HCT116 (cell line): ENCODE measurements around the gene TYW5.

Experiments
- CTCF ChIP-seq, 3 experiments: fragments of 200-600 bp in 1 of 3; sonication (generic) in 1 of 3; IDR thresholded peaks in 2 of 3; conservative IDR thresholded peaks in 1 of 3; 2 replicates each; pipeline ENCODE4 v1.5.1; 2012 to 2017; ENCODE audit warnings: low read depth in 2 of 3, low read length in 2 of 3, antibody characterized with exemption in 1 of 3, borderline replicate concordance in 1 of 3, control low read depth in 1 of 3, mild to moderate bottlenecking in 1 of 3, mixed read lengths in 1 of 3, mixed run types in 1 of 3, moderate library complexity in 1 of 3; ENCODE audit not compliant: insufficient read depth in 1 of 3
- EZH2phosphoT487 ChIP-seq: fragments of 200-600 bp; IDR thresholded peaks from 2 replicates; pipeline ENCODE4 v1.6.1; 2018; ENCODE audit warnings: antibody characterized with exemption, borderline replicate concordance
- POLR2A ChIP-seq: IDR thresholded peaks from 2 replicates; pipeline ENCODE4 v1.7.0; 2011; ENCODE audit warnings: borderline replicate concordance; ENCODE audit not compliant: insufficient read depth, insufficient read length; ENCODE audit errors: extremely low read depth
- POLR2AphosphoS5 ChIP-seq: IDR thresholded peaks from 2 replicates; pipeline ENCODE4 v1.6.1; 2011; ENCODE audit warnings: mild to moderate bottlenecking, low read depth, low read length, moderate library complexity
- RAD21 ChIP-seq: IDR thresholded peaks from 2 replicates; pipeline ENCODE4 v1.6.1; 2012; ENCODE audit warnings: low read depth, mild to moderate bottlenecking
- TCF7L2 ChIP-seq: IDR thresholded peaks from 2 replicates; pipeline ENCODE4 v1.7.0; 2011; ENCODE audit warnings: borderline replicate concordance, inconsistent platforms; ENCODE audit not compliant: insufficient read depth, insufficient read length; ENCODE audit errors: extremely low read depth

- TF ChIP-seq POLR2A (no peak), POLR2AphosphoS5 (no peak), CTCF (IDR thresholded peaks at IDR 0.05 in 2 of 3, conservative IDR thresholded peaks at IDR 0.05 in 1 of 3; ENCODE audit: borderline replicate concordance in 1 of 3, insufficient read depth in 1 of 3, low read depth in 2 of 3, low read length in 2 of 3) (no peak), RAD21 (no peak), TCF7L2 (no peak), EZH2phosphoT487 (no peak)
These were observed 39.6 kb upstream of the TYW5 start for GRCh38 chr2:199994896-199995295.
